Gastrocnemius medialis (tissue), 4 donors: Measurements from ENCODE around the gene INPP4A.

Experiments used
- POLR2A ChIP-seq, 2 donors: fragments of 450-650 bp; IDR thresholded peaks; one replicate each; pipeline ENCODE4 v1.6.1; 2017; ENCODE audit warnings: antibody characterized with exemption in 2 of 2, mild to moderate bottlenecking in 2 of 2, moderate library complexity in 2 of 2
- TF ChIP-seq, protein P1 (sequence below), 5 experiments: fragments of 450-650 bp in 3 of 5; fragments of 200-600 bp in 2 of 5; sonication (generic) in 2 of 5; IDR thresholded peaks in 4 of 5; conservative IDR thresholded peaks in 1 of 5; 1 replicate in 4 of 5; 2 replicates in 1 of 5; pipeline ENCODE4 v1.5.1; 2016 to 2019; ENCODE audit warnings: antibody characterized with exemption in 5 of 5, mild to moderate bottlenecking in 3 of 5, moderate library complexity in 3 of 5

DNA sequence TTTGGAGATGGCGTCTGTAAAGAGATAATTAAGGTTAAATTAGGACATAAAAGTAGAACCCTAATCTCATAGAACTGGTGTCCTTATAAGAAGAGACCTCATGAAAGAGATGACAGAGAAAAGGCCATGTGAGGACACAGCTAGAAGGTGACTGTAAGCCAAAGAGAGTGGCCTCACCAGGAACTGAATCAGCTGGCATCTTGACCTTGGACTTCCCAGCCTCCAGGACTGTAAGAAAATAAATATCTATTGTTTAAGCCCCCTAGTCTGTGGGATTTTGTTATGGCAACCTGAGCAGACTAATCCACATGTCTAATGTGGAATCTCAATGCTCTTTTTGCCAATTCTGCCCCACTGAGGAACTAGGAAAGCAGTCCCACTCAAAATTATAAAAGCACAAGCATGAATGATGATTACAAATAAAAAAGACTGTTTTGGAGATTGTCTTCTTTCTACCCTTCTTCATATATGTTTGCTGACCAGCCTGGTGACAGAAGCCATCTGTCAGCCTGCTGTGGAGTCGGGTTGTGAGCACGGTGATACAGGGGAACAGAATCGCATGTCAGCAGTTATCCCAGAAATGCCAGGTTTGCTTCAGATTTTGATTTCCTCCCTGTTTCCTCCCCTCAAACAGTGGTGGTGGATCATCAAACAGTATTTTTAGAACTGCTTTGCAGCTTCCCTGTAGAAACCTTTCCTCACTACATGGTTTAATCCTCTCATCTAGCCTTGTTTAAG is 54.2 kb downstream of the INPP4A start:
- TF ChIP-seq, protein P1, sequence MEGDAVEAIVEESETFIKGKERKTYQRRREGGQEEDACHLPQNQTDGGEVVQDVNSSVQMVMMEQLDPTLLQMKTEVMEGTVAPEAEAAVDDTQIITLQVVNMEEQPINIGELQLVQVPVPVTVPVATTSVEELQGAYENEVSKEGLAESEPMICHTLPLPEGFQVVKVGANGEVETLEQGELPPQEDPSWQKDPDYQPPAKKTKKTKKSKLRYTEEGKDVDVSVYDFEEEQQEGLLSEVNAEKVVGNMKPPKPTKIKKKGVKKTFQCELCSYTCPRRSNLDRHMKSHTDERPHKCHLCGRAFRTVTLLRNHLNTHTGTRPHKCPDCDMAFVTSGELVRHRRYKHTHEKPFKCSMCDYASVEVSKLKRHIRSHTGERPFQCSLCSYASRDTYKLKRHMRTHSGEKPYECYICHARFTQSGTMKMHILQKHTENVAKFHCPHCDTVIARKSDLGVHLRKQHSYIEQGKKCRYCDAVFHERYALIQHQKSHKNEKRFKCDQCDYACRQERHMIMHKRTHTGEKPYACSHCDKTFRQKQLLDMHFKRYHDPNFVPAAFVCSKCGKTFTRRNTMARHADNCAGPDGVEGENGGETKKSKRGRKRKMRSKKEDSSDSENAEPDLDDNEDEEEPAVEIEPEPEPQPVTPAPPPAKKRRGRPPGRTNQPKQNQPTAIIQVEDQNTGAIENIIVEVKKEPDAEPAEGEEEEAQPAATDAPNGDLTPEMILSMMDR (IDR thresholded peaks at IDR 0.05 in 4 of 5, conservative IDR thresholded peaks at IDR 0.05 in 1 of 5) = no peak
- TF ChIP-seq POLR2A (IDR thresholded peaks at IDR 0.05) = no peak
